Measurements from ENCODE around the gene SLC35G1.
A peak's percentile ranks its signal among the peaks of the same experiment; 100 is the strongest.

The SLC35G1 gene, protein sequence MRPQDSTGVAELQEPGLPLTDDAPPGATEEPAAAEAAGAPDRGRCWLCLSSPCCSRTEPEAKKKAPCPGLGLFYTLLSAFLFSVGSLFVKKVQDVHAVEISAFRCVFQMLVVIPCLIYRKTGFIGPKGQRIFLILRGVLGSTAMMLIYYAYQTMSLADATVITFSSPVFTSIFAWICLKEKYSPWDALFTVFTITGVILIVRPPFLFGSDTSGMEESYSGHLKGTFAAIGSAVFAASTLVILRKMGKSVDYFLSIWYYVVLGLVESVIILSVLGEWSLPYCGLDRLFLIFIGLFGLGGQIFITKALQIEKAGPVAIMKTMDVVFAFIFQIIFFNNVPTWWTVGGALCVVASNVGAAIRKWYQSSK

DNA sequence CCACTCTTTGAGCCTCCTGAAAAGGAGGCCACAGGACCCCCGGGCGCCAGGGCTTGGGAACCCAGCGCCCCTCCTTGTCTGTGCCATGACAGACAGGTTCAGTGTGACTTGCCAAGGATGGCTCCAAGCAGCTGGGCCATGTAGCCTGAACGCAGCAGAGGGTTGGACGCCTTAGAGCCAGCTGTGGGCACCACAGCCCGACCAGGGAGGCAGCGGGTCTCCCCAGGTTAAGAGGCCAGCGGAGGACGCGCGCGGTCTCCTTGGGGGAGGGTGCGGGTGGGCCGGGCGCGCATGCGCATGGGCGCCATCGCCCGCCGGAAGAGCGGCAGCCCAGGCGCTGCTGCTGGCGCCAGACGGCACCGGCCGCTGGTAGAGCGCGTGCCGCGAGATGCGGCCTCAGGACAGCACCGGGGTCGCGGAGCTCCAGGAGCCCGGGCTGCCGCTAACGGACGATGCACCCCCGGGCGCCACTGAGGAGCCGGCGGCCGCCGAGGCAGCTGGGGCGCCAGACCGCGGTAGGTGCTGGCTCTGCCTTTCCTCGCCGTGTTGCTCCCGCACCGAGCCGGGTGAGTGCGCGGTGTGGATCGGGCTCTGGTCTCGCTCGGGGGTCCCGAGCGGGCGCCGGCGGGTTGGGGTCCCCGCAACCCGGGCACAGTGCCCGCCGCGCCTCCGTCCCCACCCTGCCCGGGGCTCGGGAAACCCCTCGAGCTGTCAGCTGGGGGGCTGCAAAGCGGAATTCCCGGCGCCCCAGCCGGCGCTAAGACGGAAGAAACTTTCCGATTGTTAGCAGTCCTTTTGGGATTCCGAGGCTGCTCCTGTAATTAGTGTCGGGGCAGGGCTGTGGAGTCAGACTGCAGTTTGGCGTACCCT, at the start of gene SLC35G1:
Gene SLC35G1, plus strand, starts transcription at position 333 of the 870 bp plus-strand sequence. Its CDS starts 56 bp downstream, at position 389.
- peak; percentile 68 for DNase-seq (ENCODE audit: low spot score)

DNA sequence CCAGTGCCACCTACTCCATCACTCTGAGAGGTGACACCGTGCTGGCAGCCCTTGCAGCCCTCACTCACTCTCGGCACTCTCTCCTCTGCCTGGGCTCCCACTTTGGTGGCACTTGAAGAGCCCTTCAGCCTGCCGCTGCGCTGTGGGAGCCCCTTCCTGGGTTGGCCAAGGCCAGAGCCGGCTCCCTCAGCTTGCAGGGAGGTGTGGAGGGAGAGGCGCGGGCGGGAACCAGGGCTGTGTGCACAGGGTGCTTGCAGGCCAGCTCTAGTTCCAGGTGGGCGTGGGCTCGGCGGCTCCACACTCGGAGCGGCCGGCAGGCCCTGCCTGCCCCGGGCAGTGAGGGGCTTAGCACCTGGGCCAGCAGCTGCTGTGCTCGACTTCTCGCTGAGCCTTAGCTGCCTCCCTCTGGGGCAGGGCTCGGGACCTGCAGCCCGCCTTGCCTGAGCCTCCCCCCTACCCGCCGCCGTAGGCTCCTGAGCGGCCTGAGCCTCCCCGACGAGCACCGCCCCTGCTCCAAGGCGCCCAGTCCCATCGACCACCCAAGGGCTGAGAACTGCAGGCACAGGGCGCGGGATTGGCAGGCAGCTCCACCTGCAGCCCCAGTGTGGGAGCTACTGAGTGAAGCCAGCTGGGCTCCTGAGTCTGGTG, 48.7 kb upstream of the SLC35G1 start:
- no peak for DNase-seq (ENCODE audit: low spot score)

DNA sequence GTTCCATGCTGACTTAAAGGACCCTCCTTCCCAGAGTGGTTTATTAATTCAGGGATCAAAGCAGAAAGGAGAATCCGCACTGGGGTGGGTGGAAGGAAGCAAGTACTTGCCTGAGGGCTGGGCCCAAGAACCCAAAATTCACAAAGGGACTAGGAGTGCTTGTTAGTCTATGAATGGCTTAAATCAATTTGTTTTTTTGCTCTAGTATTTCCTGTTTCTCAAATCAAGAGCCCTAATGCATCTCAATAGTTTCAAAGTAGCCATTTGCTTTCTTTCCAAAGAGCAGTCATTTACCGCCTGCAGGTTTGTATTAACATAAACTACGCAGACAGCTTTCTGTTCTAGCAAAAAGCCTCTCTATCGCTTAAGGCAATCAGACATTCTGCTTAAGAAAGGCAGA, 44.2 kb upstream of the SLC35G1 start:
- no peak for DNase-seq (ENCODE audit: low spot score)

DNA sequence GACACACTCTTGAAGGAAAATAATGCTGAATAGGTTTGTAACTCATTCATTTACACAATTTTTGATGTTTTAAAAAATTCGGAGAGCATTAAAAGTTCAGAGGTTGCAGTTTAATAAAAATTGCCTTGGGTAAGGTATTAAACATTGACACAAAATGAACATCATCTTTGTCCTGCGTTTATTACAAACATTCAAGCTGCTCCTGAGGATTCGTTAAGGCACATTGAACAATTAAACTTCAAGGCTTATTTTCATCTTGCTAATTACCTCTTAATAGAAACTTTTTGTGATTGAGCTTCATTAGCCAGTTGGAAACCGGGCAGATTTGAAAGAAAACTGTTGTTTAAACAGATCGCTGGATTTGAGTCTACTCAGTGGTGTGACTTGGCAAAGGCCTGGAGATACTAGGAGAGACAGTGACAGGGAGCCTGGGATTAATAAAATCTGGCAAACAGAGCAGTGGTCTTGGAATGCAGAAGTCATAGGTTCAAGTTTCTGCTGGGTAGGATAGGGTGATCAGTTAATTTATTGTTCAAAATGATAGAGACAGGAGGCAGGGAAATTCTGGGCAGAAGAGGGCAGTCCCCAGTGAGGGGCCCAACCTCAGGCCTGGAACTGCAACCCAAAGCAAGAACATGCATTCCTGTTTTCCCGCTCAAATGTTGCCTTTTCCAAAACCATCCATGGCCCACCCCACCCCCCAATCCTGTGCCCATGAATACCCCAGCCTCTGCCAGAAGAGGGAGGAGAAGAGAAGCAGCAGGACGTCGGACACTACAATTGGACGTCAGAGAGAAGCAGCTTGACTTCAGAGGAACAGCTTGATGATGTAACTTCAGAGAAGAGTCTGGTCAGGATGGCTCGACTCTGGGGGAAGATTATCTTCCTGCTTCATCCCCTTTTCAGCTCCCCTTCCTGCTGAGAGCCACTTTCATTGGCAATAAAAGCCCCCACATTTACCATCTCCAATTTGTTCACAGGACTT, 43.5 kb upstream of the SLC35G1 start:
- no peak for DNase-seq (ENCODE audit: low spot score)

DNA sequence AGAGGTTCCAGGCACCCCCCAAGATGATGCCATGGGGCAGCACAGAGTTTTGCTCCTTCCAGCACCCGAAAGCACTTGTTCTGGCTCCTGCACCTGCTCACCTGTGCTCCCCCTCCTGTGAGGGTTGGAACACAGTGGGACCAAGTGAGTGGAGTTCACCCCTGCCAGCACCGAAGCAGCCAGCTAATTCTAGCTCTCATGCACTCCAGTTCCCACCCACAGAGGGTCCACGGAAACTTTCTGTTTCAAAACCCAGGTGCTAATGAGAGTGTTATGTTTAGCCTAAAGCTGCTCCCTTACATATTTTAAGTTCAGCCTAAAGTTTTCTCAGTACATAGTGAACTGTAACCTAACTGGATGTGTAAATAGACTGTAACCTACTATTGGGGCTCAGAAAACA, 42.6 kb upstream of the SLC35G1 start:
- DNase-seq (ENCODE audit: low spot score): no peak

DNA sequence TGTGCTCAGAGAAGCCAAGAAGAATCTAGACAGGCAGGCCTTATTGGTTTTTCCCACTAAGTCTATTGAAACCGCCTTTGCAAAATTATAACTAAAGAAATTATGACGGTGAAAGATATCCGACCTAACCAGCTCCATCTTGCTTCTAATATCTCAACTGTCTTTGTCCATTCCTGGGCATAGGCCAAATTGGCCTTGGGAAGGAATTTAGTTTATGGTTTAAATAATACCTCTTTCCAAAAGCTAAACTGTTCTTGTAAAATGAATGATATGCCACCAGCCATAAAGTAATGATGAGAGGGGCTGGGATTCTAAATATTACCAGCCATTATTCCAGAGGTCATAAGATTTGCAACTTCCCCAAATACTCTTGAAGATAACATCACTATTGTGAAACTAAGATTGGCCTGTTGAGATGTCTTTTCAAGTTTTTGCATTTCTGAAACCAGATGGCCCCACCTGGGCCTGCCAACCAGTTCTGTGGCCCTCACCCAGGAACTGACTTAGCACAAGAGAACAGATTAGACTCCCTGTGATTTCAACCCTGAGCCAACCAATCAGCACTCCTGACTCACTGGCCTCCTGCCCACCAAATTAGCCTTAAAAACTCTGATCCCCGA, 41.2 kb upstream of the SLC35G1 start:
- no peak for DNase-seq (ENCODE audit: low spot score)

DNA sequence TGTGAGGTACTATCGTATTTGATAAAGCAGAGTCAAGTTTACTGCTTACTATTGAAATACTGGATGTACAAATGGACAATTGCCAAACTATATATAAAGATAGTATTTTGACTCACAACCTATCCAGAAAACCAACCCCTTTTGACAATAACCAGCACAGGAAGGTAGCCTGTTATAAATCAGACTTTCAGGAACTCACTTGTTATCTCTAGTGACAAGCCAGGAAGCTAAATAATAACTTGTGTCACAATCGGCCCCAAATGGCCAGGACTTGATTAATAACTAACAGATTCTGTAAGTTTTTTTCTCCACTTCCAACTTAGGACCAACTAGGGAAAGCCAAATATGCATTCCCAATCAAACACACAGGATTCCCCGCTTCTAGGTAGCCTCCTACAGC, 38.8 kb upstream of the SLC35G1 start:
- no peak for DNase-seq (ENCODE audit: low spot score)

DNA sequence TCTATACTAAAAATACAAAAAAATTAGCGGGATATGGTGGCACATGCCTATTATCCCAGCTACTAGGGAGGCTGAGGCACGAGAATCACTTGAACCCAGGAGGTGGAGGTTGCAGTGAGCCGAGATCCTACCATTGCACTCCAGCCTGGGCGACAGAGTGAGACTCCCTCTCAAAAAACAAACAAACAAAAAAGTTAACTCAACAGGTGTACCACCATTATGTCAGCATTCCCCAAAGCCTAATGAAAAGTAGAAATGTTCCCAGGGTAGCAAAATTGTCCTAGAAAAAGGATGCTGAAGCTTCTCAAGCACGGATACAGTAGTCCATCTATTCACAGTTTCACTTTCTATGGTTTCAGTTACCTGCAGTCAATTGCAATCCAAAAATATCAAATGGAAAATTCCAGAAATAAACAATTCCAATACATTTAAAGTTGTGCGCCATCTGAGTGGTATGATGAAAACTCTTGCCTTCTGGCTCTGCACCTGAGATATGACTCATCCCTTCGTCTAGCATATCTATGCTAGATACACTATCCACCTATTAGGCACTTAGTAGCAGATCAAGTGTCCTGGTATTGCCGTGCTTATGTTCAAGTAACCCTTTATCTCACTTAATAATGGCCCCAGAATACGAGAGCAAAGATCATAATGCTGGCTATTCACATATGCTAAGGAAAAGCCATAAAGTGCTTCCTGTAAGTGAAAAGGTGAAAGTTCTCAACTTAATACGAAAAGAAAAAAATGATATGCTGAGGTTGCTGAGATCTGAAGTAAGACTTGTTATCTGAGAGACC, 37.2 kb upstream of the SLC35G1 start:
- no peak for DNase-seq (ENCODE audit: low spot score)

DNA sequence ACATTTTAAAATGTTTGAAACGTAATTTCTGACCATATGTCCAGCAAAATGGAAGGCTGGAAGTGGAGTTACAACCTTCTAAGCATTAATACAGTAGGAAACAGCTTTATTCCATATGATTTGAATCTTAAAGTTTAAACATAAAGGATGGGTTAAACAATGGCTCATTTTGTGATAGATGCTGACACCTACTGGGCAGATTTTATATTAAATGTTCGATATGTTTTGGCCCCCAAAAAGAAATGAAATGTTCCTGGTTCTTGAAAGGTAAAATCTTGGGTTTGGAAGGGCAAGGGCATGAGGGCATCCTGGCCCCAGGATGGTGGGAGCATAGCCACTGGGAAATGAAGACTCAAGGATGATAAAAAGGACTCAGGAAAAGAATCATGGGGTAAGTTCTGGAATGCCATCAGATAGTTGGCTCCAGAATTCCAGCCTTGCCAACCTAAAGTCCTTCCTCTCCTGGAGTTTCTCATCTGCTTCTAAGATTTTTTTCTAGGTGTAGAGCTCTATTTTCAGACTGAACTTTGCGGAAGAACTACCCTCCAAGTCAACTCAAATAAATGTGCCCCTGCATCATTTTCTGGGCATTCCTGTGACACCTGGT, 34.6 kb upstream of the SLC35G1 start:
- DNase-seq (ENCODE audit: low spot score): no peak

DNA sequence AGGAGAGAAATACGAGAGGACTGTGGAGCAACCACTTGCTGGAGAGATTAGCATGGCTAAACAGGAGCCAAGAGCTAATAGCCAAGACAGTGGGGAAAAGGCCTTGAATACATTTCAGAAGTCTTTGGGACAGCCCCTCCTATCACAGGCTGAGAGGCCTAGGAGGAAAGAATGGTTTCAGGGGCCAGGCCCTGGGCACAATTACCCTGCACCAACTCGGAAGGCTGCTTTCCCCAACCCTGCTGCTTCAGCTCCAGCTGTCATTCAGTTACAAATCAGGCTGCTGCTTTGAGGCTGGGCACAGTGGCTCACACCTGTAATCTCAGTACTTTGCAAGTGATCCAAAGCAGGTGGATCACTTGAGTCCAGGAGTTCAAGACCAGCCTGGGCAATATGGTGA, 32.0 kb upstream of the SLC35G1 start:
- no peak for DNase-seq (ENCODE audit: low spot score)

DNA sequence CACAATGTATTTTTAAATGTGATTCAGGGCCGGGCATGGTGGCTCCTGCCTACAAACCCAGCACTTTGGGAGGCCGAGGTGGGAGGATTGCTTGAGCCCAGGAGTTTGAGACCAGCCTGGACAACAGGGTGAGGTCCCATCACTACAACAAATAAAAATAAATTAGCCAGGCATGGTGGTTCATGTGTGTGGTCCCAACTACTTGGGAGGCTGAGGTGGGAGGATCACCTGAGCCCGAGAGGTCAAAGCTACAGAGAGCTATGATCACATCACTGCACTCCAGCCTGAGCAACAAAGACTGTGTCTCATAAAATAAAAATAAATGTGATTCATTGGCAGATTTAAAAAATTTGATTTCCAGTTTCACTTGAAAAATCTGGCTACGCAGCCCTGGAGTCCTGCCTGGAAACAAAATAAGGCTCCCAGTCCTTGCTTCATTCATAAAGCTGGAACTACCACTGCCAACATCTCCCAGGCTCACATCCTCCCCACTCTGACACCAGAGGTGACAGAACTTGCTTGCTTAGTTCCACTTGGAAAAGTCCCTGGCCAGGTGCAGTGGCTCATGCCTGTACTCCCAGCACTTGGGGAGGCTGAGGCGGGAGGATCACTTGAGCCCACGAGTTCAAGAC, 27.9 kb upstream of the SLC35G1 start:
- no peak for DNase-seq (ENCODE audit: low spot score)

DNA sequence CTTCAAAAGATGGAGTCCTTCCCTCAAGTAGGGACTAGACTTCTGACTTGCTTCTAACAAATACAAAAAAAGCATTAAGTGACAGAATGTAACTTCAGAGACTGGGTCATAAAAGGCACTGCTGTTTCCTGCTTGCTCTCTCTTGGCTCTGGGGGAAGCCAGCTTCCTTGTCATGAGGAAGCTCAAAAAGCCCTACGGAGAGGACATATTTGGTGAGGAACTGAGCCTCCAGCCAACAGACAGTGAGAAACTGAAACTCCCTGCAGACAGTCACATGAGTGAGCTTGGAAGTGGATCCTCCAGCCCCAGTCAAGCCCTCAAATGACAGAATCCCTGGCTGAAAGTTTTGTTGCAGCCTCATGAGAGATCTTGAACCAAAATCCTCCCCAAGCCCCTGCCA, 26.3 kb upstream of the SLC35G1 start:
- no peak for DNase-seq (ENCODE audit: low spot score)

DNA sequence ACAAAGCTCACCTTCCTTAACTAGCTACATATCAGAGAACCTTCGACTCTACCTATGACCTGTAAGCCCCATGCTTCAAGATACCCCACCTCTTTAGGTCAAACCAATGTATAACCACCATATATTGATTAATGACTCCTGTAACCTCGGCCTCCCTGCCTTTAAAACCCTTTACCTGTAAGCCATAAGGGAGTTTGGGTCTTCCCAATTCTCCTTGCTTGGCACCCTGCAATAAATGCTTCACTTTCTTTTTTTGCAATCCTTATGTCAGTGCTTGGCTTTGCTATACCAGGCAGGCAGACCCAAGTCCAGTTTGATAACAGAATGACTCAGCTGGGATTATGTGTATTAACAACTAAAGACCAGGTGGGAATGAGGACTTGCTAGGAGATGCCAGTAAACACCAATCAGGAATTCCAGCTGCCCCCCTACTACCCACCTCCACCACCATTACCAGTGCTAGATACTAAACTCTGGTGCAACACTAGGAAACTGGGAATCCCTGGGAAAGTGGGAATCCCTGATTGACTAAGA, 22.0 kb upstream of the SLC35G1 start:
- DNase-seq (ENCODE audit: low spot score): no peak

DNA sequence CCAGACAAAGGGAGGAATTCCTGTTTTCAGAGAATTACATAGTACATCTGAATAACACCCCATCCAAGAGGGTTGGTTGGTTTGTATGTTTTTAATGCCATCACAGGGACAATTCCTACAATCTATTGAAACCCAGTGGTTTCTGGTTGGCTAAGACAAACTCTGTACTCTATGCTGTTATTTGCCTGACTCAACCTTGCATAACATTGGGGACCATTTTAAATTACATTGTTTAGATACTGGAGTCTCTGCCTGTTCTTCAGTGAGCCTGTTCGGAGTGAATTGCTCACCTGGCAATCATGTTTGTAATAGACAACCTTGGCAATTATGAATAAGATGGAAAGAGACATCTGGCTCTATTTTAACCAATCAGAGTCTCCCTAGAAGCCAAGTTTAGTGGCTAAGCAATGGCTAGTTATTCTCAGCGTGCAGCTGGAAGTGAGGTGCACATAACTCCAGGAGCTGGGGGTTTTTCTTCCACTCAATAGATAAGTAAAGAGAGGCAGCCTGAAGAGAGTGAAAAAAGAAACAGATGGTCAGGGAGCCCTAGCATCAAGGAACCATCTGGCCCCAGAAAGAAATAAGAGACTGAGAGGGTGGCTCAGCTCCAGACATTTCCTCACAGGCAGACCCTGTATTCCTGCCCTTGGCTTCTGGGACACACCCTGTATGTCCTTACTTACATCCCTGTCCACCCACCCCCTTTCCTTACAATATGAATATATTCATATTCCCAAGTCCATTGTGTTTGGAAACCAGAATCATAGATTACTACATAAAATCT, 21.2 kb upstream of the SLC35G1 start:
- no peak for DNase-seq (ENCODE audit: low spot score)

DNA sequence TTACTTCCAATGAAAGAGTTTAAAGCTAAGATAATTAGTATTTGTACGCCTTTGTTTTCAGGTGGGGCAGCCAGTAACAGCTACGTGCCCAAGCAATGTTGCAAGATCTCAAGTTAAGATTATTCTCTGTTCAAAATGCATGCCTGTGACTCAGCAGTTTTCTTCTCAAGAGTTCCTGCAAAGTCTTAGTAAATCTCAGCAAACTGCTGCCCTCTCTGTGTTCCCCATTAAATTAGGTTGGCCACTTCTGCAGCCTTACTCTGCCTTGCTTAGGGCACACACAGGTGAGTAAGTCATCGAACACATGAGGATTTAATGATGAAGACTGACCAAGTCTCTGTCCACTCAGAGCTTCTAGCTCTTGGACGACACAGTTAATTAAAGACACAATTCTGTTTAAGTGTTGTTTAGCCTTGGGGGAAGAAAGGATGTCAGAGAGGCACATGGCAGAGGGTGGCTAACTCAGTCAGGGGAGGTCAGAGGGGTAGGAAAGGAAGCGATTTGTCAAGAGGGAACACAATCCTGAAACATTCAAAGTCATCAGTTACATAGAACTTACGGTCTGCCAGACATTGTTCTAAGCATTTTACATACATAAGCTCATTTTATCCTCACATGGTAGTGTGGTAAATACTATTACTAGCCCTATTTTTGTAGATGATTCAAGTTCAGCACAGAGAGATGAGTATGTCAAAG, 20.2 kb upstream of the SLC35G1 start:
- no peak for DNase-seq (ENCODE audit: low spot score)

DNA sequence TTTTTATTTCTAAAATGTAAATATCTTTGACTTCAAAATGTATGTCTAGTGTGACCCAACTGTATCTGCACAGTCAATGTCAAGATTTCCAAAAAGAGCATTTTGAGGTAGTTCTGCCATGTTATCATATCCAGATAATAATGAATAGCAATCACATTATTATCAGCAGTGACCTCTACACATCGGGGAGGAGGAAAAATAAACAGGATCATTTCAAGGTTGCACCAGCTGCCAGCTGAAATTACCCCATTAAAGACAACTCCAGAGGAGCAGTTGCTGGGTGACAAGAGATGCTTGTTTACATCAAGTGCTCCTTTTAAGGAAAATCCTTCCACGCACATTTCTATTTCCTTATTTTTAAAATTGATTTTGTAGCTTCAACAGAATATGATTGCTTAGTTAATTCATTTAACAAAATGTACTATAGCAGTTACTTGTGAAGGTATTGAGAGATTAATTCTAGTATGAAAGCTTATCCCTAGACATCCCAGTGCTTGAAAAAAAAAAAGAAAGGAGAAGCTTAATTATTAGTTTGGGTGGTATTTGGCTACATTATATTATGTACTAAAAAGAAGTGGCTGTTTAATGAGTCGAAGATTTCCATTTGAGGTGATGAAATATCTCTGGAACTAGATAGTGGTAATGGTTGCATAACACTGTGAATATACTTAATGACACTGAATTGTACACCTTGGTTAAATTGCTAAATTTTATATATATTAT, 19.3 kb upstream of the SLC35G1 start:
- no peak for DNase-seq (ENCODE audit: low spot score)

DNA sequence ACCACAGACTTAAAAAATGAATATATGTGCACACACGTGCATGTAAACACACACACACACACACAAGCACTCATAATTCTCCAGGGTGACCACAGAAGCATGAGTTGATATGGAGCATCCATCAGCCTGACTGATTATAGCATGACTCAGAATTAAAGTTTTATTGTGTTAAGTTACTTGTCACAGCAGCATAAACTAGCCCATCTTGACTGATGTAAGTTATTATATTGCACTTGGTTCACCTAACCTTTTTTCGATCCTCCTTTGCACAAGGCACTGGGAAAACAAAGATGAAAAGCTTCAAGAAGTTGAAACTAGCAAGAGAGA, 18.8 kb upstream of the SLC35G1 start:
- no peak for DNase-seq (ENCODE audit: low spot score)
